Measurements from ENCODE around the gene NSUN4.
"Not testable (repeated sequence)": the region's sequence is repeated elsewhere in the genome, so short reads cannot be mapped to it uniquely, and the experiment has no call there.

The NSUN4 gene

GRCh38 chr1:46303872-46304326 is 36.7 kb upstream of the NSUN4 start:
- DNase-seq (ENCODE audit: insufficient read length, low spot score) = no peak
- TF ChIP-seq POLR2A (IDR thresholded peaks at IDR 0.05; ENCODE audit: low read depth, low read length) = no peak
- TF ChIP-seq POU2F2 (IDR thresholded peaks at IDR 0.05; ENCODE audit: low read depth, low read length) = 0 out of 2 replicates have a peak, but pooled peaks have one; percentile 4
- TF ChIP-seq SPI1 (IDR thresholded peaks at IDR 0.05; ENCODE audit: low read depth, low read length) = no peak
- TF ChIP-seq PAX5 (IDR thresholded peaks at IDR 0.05; ENCODE audit: insufficient read depth, low read length, severe bottlenecking) = no peak
- TF ChIP-seq POLR2AphosphoS5 (IDR thresholded peaks at IDR 0.05; ENCODE audit: low read depth, low read length) = no peak
- TF ChIP-seq TAF1 (IDR thresholded peaks at IDR 0.05; ENCODE audit: low read depth, low read length) = no peak
- no peak for FAIRE-seq

- TF ChIP-seq POLR2A (IDR thresholded peaks at IDR 0.05; ENCODE audit: low read depth, low read length) (no peak), POLR2AphosphoS5 (IDR thresholded peaks at IDR 0.05; ENCODE audit: low read depth, low read length) (no peak)
- no peak for FAIRE-seq
- DNase-seq (ENCODE audit: insufficient read length, low spot score) = no peak
Observed at GRCh38 chr1:46306159-46306530, 34.5 kb upstream of the NSUN4 start.

GRCh38 chr1:46309401-46310159 is 31.0 kb upstream of the NSUN4 start:
- DNase-seq (ENCODE audit: insufficient read length, low spot score) (no peak), FAIRE-seq (no peak)
- TF ChIP-seq SPI1 (IDR thresholded peaks at IDR 0.05; ENCODE audit: low read depth, low read length) = no peak
- TF ChIP-seq POLR2A (IDR thresholded peaks at IDR 0.05; ENCODE audit: low read depth, low read length) = no peak
- TF ChIP-seq PAX5 (IDR thresholded peaks at IDR 0.05; ENCODE audit: insufficient read depth, low read length, severe bottlenecking) = no peak
- no peak for TF ChIP-seq POLR2AphosphoS5 (IDR thresholded peaks at IDR 0.05; ENCODE audit: low read depth, low read length)
- TF ChIP-seq TAF1 (IDR thresholded peaks at IDR 0.05; ENCODE audit: low read depth, low read length) = no peak
- TF ChIP-seq POU2F2 (IDR thresholded peaks at IDR 0.05; ENCODE audit: low read depth, low read length) = no peak

- no peak for FAIRE-seq
Observed at GRCh38 chr1:46310321-46310720, 30.3 kb upstream of the NSUN4 start.

GRCh38 chr1:46315669-46316403 is 24.8 kb upstream of the NSUN4 start:
- DNase-seq (ENCODE audit: insufficient read length, low spot score) (no peak), FAIRE-seq (no peak)
- no peak for TF ChIP-seq POLR2A (IDR thresholded peaks at IDR 0.05; ENCODE audit: low read depth, low read length)
- no peak for TF ChIP-seq POLR2AphosphoS5 (IDR thresholded peaks at IDR 0.05; ENCODE audit: low read depth, low read length)
- no peak for TF ChIP-seq TAF1 (IDR thresholded peaks at IDR 0.05; ENCODE audit: low read depth, low read length)
- TF ChIP-seq PAX5 (IDR thresholded peaks at IDR 0.05; ENCODE audit: insufficient read depth, low read length, severe bottlenecking) = no peak
- TF ChIP-seq POU2F2 (IDR thresholded peaks at IDR 0.05; ENCODE audit: low read depth, low read length) = no peak
- no peak for TF ChIP-seq SPI1 (IDR thresholded peaks at IDR 0.05; ENCODE audit: low read depth, low read length)

More at GRCh38 chr1:46310321-46310720, 30.3 kb upstream of the NSUN4 start:
- no peak for DNase-seq (ENCODE audit: insufficient read length, low spot score)
- TF ChIP-seq SPI1 (IDR thresholded peaks at IDR 0.05; ENCODE audit: low read depth, low read length) = no peak
- TF ChIP-seq PAX5 (IDR thresholded peaks at IDR 0.05; ENCODE audit: insufficient read depth, low read length, severe bottlenecking) = no peak
- no peak for TF ChIP-seq POLR2AphosphoS5 (IDR thresholded peaks at IDR 0.05; ENCODE audit: low read depth, low read length)
- no peak for TF ChIP-seq TAF1 (IDR thresholded peaks at IDR 0.05; ENCODE audit: low read depth, low read length)
- no peak for TF ChIP-seq POLR2A (IDR thresholded peaks at IDR 0.05; ENCODE audit: low read depth, low read length)
- TF ChIP-seq POU2F2 (IDR thresholded peaks at IDR 0.05; ENCODE audit: low read depth, low read length) = no peak

GRCh38 chr1:46317323-46317722 is 23.3 kb upstream of the NSUN4 start:
- DNase-seq (ENCODE audit: insufficient read length, low spot score) (no peak), FAIRE-seq (no peak)
- TF ChIP-seq PAX5 (IDR thresholded peaks at IDR 0.05; ENCODE audit: insufficient read depth, low read length, severe bottlenecking) = no peak
- no peak for TF ChIP-seq POLR2AphosphoS5 (IDR thresholded peaks at IDR 0.05; ENCODE audit: low read depth, low read length)
- TF ChIP-seq POLR2A (IDR thresholded peaks at IDR 0.05; ENCODE audit: low read depth, low read length) = no peak

GRCh38 chr1:46319301-46319700 is 21.3 kb upstream of the NSUN4 start:
- DNase-seq (ENCODE audit: insufficient read length, low spot score); FAIRE-seq: not testable (repeated sequence)

- not testable (repeated sequence) for DNase-seq (ENCODE audit: insufficient read length, low spot score); FAIRE-seq
Observed at GRCh38 chr1:46319960-46320914, 20.4 kb upstream of the NSUN4 start.

GRCh38 chr1:46322191-46322590 is 18.4 kb upstream of the NSUN4 start:
- not testable (repeated sequence) for FAIRE-seq; DNase-seq (ENCODE audit: insufficient read length, low spot score)

All from GM12891 (cell line).